LNCaP clone FGC (cell line): ENCODE results near the gene INPP4A.

Source experiments
- DNase-seq: peaks from one replicate; pipeline ENCODE4 v3.0.0-alpha.2; 2011; ENCODE audit warnings: low read depth
- H3K4me3 ChIP-seq: 2 replicates; pipeline ENCODE4 v1.5.1; 2011; ENCODE audit warnings: mild to moderate bottlenecking, low read depth, low read length, control low read depth
- CTCF ChIP-seq: IDR thresholded peaks from 2 replicates; pipeline ENCODE4 v1.5.1; 2012; ENCODE audit warnings: mild to moderate bottlenecking; ENCODE audit not compliant: control insufficient read depth, insufficient read depth; ENCODE audit errors: extremely low read depth

INPP4A gene

GRCh38 chr2:98519156-98519555 is 74.5 kb downstream of the INPP4A start:
- H3K4me3 ChIP-seq, result no peak overlapping the region
- no peak for DNase-seq
- TF ChIP-seq CTCF, result no peak

- no peak overlapping the region for H3K4me3 ChIP-seq
- DNase-seq, result no peak
- no peak for TF ChIP-seq CTCF
Measured at GRCh38 chr2:98519851-98520250, 75.2 kb downstream of the INPP4A start.

- DNase-seq, result no peak
Measured at GRCh38 chr2:98520806-98521205, 76.1 kb downstream of the INPP4A start.

GRCh38 chr2:98521266-98521665 is 76.6 kb downstream of the INPP4A start:
- no peak overlapping the region for H3K4me3 ChIP-seq
- no peak for DNase-seq
- no peak for TF ChIP-seq CTCF

More at GRCh38 chr2:98520806-98521205, 76.1 kb downstream of the INPP4A start:
- no peak for TF ChIP-seq CTCF
- no peak overlapping the region for H3K4me3 ChIP-seq

- DNase-seq, result no peak
- no peak overlapping the region for H3K4me3 ChIP-seq
- no peak for TF ChIP-seq CTCF
Measured at GRCh38 chr2:98522854-98523253, 78.2 kb downstream of the INPP4A start.

GRCh38 chr2:98524168-98524567 is 79.5 kb downstream of the INPP4A start:
- no peak for TF ChIP-seq CTCF
- DNase-seq, result peak; percentile 25

GRCh38 chr2:98528349-98528748 is 83.7 kb downstream of the INPP4A start:
- no peak for TF ChIP-seq CTCF
- DNase-seq, result no peak
- H3K4me3 ChIP-seq, result no peak overlapping the region

More at GRCh38 chr2:98524168-98524567, 79.5 kb downstream of the INPP4A start:
- H3K4me3 ChIP-seq, result no peak overlapping the region
